ENCODE results near the gene USP26. TPM values are rescaled to one million over a fixed set of nuclear protein-coding genes. Genes with fewer than 3 reads are reported as not detected.

Gene USP26
- total and polyA plus RNA-seq, 2 of the 13 experiments (the other 11 are each of a cell fraction or from before 2014, with no cell fraction given), result not detected

- Histone ChIP-seq H3K4me2 (ENCODE audit: low read depth, low read length) (no peak overlapping the region), H3K79me2 (ENCODE audit: insufficient read depth, low read length) (no peaks in the 10 kb centered on the region), H3K27ac (ENCODE audit: extremely low read length, insufficient read depth, low read length) (no peak overlapping the region), H2AFZ (ENCODE audit: low read length) (no peak overlapping the region), H4K20me1 (ENCODE audit: insufficient read depth, low read length) (no peaks in the 10 kb centered on the region), H3K4me3 (replicated peaks in 1 of 3; ENCODE audit: insufficient read depth in 1 of 3, low read depth in 2 of 3, low read length in 3 of 3) (no peak overlapping the region), H3K36me3 (replicated peaks in 1 of 2; ENCODE audit: control insufficient read depth in 1 of 2, insufficient read depth in 2 of 2, low read length in 2 of 2) (no peaks in the 10 kb centered on the region), H3K9ac (ENCODE audit: insufficient read depth, low read depth, low read length) (no peak overlapping the region), H3K4me1 (ENCODE audit: insufficient read depth, low read length) (no peaks in the 10 kb centered on the region), H3K27me3 (ENCODE audit: control insufficient read depth in 1 of 2, insufficient read depth in 2 of 2, low read length in 2 of 2) (no peaks in the 10 kb centered on the region), H3K9me3 (ENCODE audit: low read length) (no peaks in the 10 kb centered on the region)
- intact Hi-C loops (cut with micrococcal nuclease; ENCODE audit: unreplicated experiment), result no loop called here
- WGBS (ENCODE audit: low lambda C conversion rate), result 0% methylated on average over 2 of the region's 2 CpGs
- DNase-seq (ENCODE audit: low spot score) (no peak), ATAC-seq (no peak), FAIRE-seq (no peak)
- TF ChIP-seq AGO1 (IDR thresholded peaks at IDR 0.05; ENCODE audit: low read depth, low read length, poor library complexity, severe bottlenecking), result no peak
- no peak for TF ChIP-seq ZNF83 (CRISPR knock-in tag; IDR thresholded peaks at IDR 0.05; ENCODE audit: borderline replicate concordance)
- no peak for TF ChIP-seq ZNF549 (CRISPR knock-in tag; IDR thresholded peaks at IDR 0.05)
- TF ChIP-seq JUNB (CRISPR knock-in tag; IDR thresholded peaks at IDR 0.05; ENCODE audit: borderline replicate concordance), result no peak
- TF ChIP-seq ZNF546 (CRISPR knock-in tag; conservative IDR thresholded peaks at IDR 0.05), result no peak
- TF ChIP-seq DNMT3B (CRISPR knock-in tag; conservative IDR thresholded peaks at IDR 0.05), result no peak
- TF ChIP-seq ZKSCAN8 (CRISPR knock-in tag; IDR thresholded peaks at IDR 0.05; ENCODE audit: borderline replicate concordance), result no peak
- no peak for TF ChIP-seq ZNF597 (CRISPR knock-in tag; IDR thresholded peaks at IDR 0.05)
- TF ChIP-seq ARHGAP35 (CRISPR knock-in tag; IDR thresholded peaks at IDR 0.05; ENCODE audit: borderline replicate concordance), result no peak
- no peak for TF ChIP-seq SP5 (CRISPR knock-in tag; IDR thresholded peaks at IDR 0.05; ENCODE audit: borderline replicate concordance, low read depth)
- TF ChIP-seq FOXM1 (CRISPR knock-in tag; IDR thresholded peaks at IDR 0.05), result no peak
- no peak for TF ChIP-seq KDM2A (CRISPR knock-in tag; IDR thresholded peaks at IDR 0.05; ENCODE audit: borderline replicate concordance, low read depth)
- TF ChIP-seq SAFB2 (CRISPR knock-in tag; IDR thresholded peaks at IDR 0.05; ENCODE audit: borderline replicate concordance, low read depth), result no peak
- TF ChIP-seq TRIM22 (IDR thresholded peaks at IDR 0.05), result no peak
- TF ChIP-seq RBAK (CRISPR knock-in tag; IDR thresholded peaks at IDR 0.05), result no peak
- no peak for TF ChIP-seq DMTF1 (CRISPR knock-in tag; IDR thresholded peaks at IDR 0.05)
- TF ChIP-seq CREB1 (IDR thresholded peaks at IDR 0.05), result no peak
- TF ChIP-seq CREB1 (CRISPR knock-in tag; IDR thresholded peaks at IDR 0.05), result no peak
- TF ChIP-seq WIZ (CRISPR knock-in tag; IDR thresholded peaks at IDR 0.05), result no peak
- POLR2A ChIA-PET, result no interaction called here
- in situ Hi-C loops (cut with HindIII; ENCODE audit: extremely low pct_ligation_motif_present, low pct_unique_long_range_greater_than_20kb), result no loop called here
- CTCF ChIA-PET (ENCODE audit: low intra/inter-chr PET ratio, low total read pairs), result no interaction called here
- no TSS peak for BruUV-seq (replicated peaks)
Measured at GRCh38 chrX:132983496-132983895, 113.4 kb downstream of the USP26 start.
